ENCODE measurements around the gene PDE4D. TPM values are rescaled to one million over a fixed set of nuclear protein-coding genes. Genes with fewer than 3 reads are reported as not detected.

The PDE4D gene
- total RNA-seq, 1 donor from 2014 or later: 39.2 TPM

GRCh38 chr5:59035681-59036080, 857.8 kb downstream of the PDE4D start:
- Histone ChIP-seq H3K4me3 (ENCODE audit: low read depth, low read length) (peak overlapping the region; percentile 66), H3K27me3 (ENCODE audit: control insufficient read depth, insufficient read depth, low read length) (no peaks in the 10 kb centered on the region), H3K36me3 (ENCODE audit: control insufficient read depth, insufficient read depth, low read length) (no peaks in the 10 kb centered on the region)
- DNase-seq (ENCODE audit: low read depth): no peak
- no peak for TF ChIP-seq CTCF (IDR thresholded peaks at IDR 0.05; ENCODE audit: insufficient read depth, low read length, poor library complexity, severe bottlenecking)

- H3K4me3 ChIP-seq (ENCODE audit: low read depth, low read length): peak overlapping the region; percentile 20
- DNase-seq (ENCODE audit: low read depth): no peak
- no peaks in the 10 kb centered on the region for H3K27me3 ChIP-seq (ENCODE audit: control insufficient read depth, insufficient read depth, low read length)
- peak; percentile 72 for TF ChIP-seq CTCF (IDR thresholded peaks at IDR 0.05; ENCODE audit: insufficient read depth, low read length, poor library complexity, severe bottlenecking)
- H3K36me3 ChIP-seq (ENCODE audit: control insufficient read depth, insufficient read depth, low read length): no peaks in the 10 kb centered on the region
These were observed 858.9 kb downstream of the PDE4D start for GRCh38 chr5:59034498-59035186.

- TF ChIP-seq CTCF (IDR thresholded peaks at IDR 0.05; ENCODE audit: insufficient read depth, low read length, poor library complexity, severe bottlenecking): no peak
- Histone ChIP-seq H3K4me3 (ENCODE audit: low read depth, low read length) (no peak overlapping the region), H3K27me3 (ENCODE audit: control insufficient read depth, insufficient read depth, low read length) (no peaks in the 10 kb centered on the region), H3K36me3 (ENCODE audit: control insufficient read depth, insufficient read depth, low read length) (no peaks in the 10 kb centered on the region)
- DNase-seq (ENCODE audit: low read depth): no peak
These were observed 866.2 kb downstream of the PDE4D start for GRCh38 chr5:59027145-59027907.

- no peak for DNase-seq (ENCODE audit: low read depth)
- Histone ChIP-seq H3K36me3 (ENCODE audit: control insufficient read depth, insufficient read depth, low read length) (no peaks in the 10 kb centered on the region), H3K27me3 (ENCODE audit: control insufficient read depth, insufficient read depth, low read length) (no peaks in the 10 kb centered on the region), H3K4me3 (ENCODE audit: low read depth, low read length) (no peak overlapping the region)
- TF ChIP-seq CTCF (IDR thresholded peaks at IDR 0.05; ENCODE audit: insufficient read depth, low read length, poor library complexity, severe bottlenecking): no peak
These were observed 867.8 kb downstream of the PDE4D start for GRCh38 chr5:59025734-59026133.

- Histone ChIP-seq H3K36me3 (ENCODE audit: control insufficient read depth, insufficient read depth, low read length) (peaks cover 1% of the 10 kb centered on the region), H3K27me3 (ENCODE audit: control insufficient read depth, insufficient read depth, low read length) (no peaks in the 10 kb centered on the region), H3K4me3 (ENCODE audit: low read depth, low read length) (no peak overlapping the region)
- no peak for DNase-seq (ENCODE audit: low read depth)
- no peak for TF ChIP-seq CTCF (IDR thresholded peaks at IDR 0.05; ENCODE audit: insufficient read depth, low read length, poor library complexity, severe bottlenecking)
These were observed 871.5 kb downstream of the PDE4D start for GRCh38 chr5:59021837-59022514.

Data from kidney epithelial cell (primary cell).